Mucosa of rectum (tissue), 2 donors: Measurements from ENCODE around the gene PRKCA.

Experiments used
- H3K27ac ChIP-seq, 2 donors: one replicate each; pipeline ENCODE4 v1.7.0; 2013; ENCODE audit warnings: inconsistent platforms in 2 of 2, low read depth in 2 of 2, low read length in 2 of 2
- H3K27me3 ChIP-seq, 2 donors: one replicate each; pipeline ENCODE4 v1.7.0; 2013; ENCODE audit warnings: low read length in 2 of 2; ENCODE audit not compliant: control insufficient read depth in 2 of 2, insufficient read depth in 2 of 2
- H3K36me3 ChIP-seq, 2 donors: one replicate each; pipeline ENCODE4 v1.7.0; 2013; ENCODE audit warnings: low read length in 2 of 2; ENCODE audit not compliant: control insufficient read depth in 2 of 2, insufficient read depth in 2 of 2
- H3K4me1 ChIP-seq, 2 donors: one replicate each; pipeline ENCODE4 v1.7.0; 2013; ENCODE audit warnings: low read length in 2 of 2, mild to moderate bottlenecking in 1 of 2; ENCODE audit not compliant: control insufficient read depth in 2 of 2, insufficient read depth in 2 of 2
- H3K4me3 ChIP-seq, 2 donors: one replicate each; pipeline ENCODE4 v1.7.0; 2013; ENCODE audit warnings: low read length in 2 of 2
- H3K9ac ChIP-seq, 2 donors: one replicate each; pipeline ENCODE4 v1.7.0; 2013; ENCODE audit warnings: low read length in 2 of 2, low read depth in 1 of 2, mild to moderate bottlenecking in 1 of 2
- H3K9me3 ChIP-seq, 2 donors: one replicate each; pipeline ENCODE4 v1.7.0; 2013; ENCODE audit warnings: low read length in 2 of 2; ENCODE audit not compliant: control insufficient read depth in 2 of 2
- donor health status: healthy.
- donor health status: Normal muscosa, but diverticular disease.

PRKCA gene

DNA sequence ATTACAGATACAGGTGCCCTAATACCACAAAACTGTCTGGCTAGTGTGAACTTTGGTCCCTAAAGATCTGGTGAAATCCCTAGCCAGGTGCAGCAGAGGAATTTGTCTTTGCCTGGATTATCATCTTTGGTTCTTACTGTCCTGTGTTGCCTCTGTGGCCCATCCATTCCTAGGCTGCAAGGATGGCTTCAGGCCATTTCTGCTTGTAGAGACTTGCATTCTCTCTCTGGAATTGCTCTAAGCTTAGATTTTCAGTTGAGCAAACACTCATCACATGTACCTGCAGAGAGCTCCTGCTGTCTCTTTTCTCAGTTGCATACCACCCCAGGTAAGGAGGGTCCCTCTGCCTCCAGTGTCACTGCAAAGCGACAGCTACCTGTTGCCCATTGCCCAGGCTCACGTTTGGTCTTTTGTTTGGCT is 114.9 kb downstream of the PRKCA start:
- H3K9me3 ChIP-seq: no peaks in the 10 kb centered on the region
- no peaks in the 10 kb centered on the region for H3K36me3 ChIP-seq
- peaks cover 22 to 40% of the 10 kb centered on the region in 2 donors for H3K4me1 ChIP-seq
- H3K9ac ChIP-seq: no peak overlapping the region
- no peak overlapping the region for H3K4me3 ChIP-seq
- H3K27ac ChIP-seq: no peak overlapping the region
- H3K27me3 ChIP-seq: no peaks in the 10 kb centered on the region

DNA sequence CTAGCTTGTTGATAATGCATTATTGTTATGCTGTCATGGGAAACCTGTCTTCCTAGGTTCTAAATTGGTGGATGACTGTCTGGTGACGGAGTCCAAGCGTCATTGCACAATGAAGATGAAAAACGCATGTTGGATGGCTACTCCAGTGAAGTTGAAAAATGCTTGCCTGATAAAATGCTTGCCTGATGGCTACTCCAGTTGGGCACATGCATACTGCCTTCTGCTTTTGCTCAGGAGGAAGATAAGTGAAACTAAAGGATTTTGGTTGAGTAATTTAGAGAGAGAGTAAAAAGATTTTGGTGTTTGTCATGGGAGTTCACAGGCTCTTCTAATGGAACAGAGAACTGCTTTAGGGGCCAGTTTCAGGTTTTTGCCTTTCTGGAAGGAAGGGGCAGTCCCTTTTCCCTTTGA is 118.6 kb downstream of the PRKCA start:
- no peak overlapping the region for H3K4me3 ChIP-seq
- H3K27me3 ChIP-seq: no peaks in the 10 kb centered on the region
- peaks cover 4 to 10% of the 10 kb centered on the region in 2 donors for H3K4me1 ChIP-seq
- H3K9ac ChIP-seq: no peak overlapping the region
- no peak overlapping the region for H3K27ac ChIP-seq
- no peaks in the 10 kb centered on the region for H3K36me3 ChIP-seq
- H3K9me3 ChIP-seq: no peaks in the 10 kb centered on the region

DNA sequence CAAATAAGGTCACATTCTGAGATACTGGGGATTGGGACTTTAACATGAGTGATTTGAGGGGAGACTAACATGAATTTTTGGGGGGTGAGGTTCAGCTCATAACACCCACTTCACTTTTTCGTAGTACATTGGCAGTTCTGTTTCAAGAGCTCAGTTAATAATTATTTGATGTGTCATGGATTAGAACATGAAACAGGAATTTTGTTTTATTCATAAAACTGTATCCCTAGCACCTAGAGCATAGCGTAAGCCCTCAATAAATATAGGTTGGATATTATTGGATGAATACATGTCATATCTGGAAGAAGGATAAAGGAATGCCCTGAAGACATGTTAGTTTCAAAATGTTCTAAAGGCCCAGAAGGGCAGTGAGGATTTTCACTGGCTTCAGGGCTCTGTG is 119.8 kb downstream of the PRKCA start:
- Histone ChIP-seq H3K27me3 (no peaks in the 10 kb centered on the region), H3K4me1 (peaks cover 0 to 6% of the 10 kb centered on the region in 2 donors), H3K27ac (no peak overlapping the region)

DNA sequence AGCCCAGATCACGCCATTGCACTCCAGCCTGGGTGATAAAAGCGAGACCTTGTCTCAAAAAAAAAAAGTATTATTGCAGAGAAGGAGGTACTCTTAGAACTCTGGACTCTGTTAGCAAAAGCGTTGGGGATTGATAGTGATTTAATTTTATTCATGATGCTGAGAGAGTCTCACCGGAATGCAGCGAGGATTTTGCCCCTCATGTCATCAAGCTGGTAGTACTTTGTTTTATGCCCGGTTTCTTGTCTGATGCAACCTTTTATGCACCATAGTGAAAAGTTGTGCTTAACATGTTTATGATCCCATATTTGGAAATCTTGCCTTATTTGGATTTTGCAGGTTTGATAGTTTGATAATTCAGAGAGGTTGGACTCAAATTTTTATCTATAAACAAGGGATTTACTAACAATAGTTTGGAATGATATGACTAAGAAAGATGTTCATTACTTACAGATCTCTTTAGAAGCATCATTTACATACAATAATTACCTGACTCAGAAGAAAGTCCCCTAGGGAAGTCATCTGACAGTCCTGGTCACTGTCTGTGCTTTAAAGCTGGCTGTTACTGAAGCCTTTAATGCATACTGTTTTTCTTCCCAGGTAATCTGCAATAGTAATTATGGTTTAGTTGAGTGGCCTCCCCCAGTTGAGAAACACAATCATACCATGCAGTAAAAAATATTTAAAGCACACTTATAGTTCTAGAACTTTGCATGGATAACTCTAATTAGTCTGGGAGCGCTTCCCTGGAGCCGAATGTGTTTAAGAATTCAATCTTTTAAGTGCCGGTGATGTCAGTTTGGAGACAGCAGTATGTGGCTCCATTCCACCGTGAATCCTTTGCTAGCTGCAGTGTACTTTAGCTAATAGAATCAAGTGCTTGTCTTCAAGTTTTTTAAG is 120.9 kb downstream of the PRKCA start:
- Histone ChIP-seq H3K27me3 (no peaks in the 10 kb centered on the region), H3K9me3 (no peaks in the 10 kb centered on the region), H3K27ac (no peak overlapping the region), H3K36me3 (no peaks in the 10 kb centered on the region), H3K4me1 (peaks cover 0 to 6% of the 10 kb centered on the region in 2 donors), H3K9ac (no peak overlapping the region), H3K4me3 (no peak overlapping the region)

More for the DNA sequence above, 119.8 kb downstream of the PRKCA start:
- Histone ChIP-seq H3K9ac (no peak overlapping the region), H3K9me3 (no peaks in the 10 kb centered on the region), H3K36me3 (no peaks in the 10 kb centered on the region), H3K4me3 (no peak overlapping the region)

DNA sequence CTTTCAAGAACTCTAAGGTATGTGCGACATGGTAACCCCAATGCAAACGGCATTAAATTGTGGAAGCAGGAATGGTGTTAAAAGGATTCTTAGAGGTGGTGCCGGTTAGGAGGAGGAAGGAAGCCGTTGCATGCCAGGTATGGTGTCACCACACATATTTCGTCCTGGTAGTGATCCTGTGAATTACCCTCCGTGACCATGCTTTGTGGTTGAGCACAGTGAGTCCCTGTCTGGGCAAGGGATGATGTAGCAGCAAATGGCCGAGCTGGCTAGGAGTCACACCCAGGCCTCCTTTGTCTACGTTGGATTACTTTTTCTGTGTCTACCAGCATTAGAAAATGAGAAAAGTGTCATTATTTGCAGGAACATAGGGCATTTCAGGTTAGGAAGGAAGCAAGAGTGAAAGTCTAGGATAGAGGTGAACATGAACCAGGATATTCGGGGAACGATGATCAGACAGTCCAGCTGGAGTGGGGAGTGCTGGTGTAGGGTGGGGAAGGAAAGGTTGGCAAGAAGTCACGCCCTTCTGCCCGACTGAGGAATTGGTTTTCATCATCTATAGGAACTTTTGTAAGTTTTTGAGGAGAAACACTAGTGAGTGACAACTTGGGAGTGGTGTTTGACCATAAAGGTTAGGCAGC is 123.5 kb downstream of the PRKCA start:
- Histone ChIP-seq H3K36me3 (no peaks in the 10 kb centered on the region), H3K27ac (no peak overlapping the region), H3K27me3 (no peaks in the 10 kb centered on the region), H3K9ac (no peak overlapping the region), H3K4me1 (peaks cover 0 to 6% of the 10 kb centered on the region in 2 donors), H3K4me3 (no peak overlapping the region), H3K9me3 (no peaks in the 10 kb centered on the region)

DNA sequence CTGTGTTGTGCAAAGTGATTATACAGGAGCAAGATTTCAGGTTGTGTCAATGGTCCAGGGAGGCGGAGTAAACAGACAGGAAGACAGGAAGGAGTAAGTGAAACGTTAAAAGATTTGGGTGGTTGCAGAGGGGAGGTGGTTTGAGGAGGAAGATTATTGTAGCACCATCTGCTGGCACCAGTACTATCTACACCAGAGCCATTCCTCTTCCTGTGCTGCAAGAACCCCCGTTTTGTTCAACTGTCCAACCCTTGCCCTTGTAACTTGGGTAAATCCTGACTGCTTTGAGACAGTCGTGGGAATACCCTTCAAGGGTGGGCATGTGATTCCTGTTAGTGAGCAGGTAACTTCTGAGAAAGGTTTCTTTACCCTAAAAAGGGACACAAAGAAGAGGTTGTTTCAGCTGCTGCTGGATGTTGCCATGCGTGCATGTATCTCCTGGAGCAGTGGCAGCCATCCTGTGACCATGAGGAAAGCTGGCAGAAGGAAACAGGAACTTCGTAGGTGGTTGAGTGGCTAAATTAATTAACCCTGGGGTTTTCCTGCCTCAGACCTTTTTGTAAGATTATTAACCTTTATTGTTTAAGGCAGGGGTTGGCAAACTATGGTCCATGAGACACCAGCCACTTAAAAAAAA is 124.1 kb downstream of the PRKCA start:
- Histone ChIP-seq H3K27me3 (no peaks in the 10 kb centered on the region), H3K27ac (no peak overlapping the region), H3K4me3 (no peak overlapping the region), H3K9ac (no peak overlapping the region), H3K9me3 (no peaks in the 10 kb centered on the region), H3K4me1 (peaks cover 0 to 3% of the 10 kb centered on the region in 2 donors), H3K36me3 (no peaks in the 10 kb centered on the region)

DNA sequence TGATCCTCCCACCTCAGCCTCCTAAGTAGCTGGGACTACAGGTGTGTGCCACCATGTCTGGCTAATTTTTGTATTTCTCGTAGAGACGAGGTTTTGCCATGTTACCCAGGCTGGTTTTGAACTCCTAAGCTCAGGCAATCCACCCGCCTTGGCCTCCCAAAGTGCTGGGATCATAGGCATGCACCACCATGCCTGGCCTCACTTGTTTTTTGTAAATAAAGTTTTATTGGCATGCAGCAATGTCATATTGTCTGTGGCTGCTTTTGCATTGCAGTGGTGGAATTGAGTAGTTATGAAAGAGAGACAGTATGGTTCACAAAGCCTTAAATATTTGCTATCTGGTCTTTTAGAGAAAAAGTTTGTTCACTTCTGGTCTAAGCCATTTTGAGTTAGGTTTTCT is 124.7 kb downstream of the PRKCA start:
- H3K4me1 ChIP-seq: no peaks in the 10 kb centered on the region
- H3K9me3 ChIP-seq: no peaks in the 10 kb centered on the region

DNA sequence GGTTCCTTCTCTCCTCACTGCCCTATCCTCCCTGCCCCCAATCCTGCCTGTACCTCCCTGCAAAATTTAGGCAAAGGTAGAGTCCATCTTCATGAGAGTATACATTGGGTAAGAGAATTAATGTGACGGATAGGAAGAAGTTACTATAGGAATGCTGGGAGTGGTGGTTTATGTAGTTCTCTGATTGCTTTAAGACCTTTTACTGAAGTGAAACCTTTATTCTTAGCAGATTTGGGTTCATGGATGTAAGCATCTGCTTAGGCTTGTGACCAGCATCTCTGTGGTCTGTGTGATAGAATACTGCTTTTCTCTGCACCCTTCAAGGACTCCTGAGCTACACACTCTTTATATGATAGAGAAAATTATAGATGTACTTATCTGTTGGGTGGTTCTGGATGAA is 127.3 kb downstream of the PRKCA start:
- Histone ChIP-seq H3K4me1 (no peaks in the 10 kb centered on the region), H3K9ac (no peak overlapping the region), H3K36me3 (no peaks in the 10 kb centered on the region), H3K4me3 (no peak overlapping the region), H3K9me3 (no peaks in the 10 kb centered on the region), H3K27me3 (no peaks in the 10 kb centered on the region), H3K27ac (no peak overlapping the region)

More for the DNA sequence above, 124.7 kb downstream of the PRKCA start:
- H3K9ac ChIP-seq: no peak overlapping the region
- no peaks in the 10 kb centered on the region for H3K36me3 ChIP-seq
- no peak overlapping the region for H3K4me3 ChIP-seq
- H3K27ac ChIP-seq: no peak overlapping the region
- H3K27me3 ChIP-seq: no peaks in the 10 kb centered on the region

DNA sequence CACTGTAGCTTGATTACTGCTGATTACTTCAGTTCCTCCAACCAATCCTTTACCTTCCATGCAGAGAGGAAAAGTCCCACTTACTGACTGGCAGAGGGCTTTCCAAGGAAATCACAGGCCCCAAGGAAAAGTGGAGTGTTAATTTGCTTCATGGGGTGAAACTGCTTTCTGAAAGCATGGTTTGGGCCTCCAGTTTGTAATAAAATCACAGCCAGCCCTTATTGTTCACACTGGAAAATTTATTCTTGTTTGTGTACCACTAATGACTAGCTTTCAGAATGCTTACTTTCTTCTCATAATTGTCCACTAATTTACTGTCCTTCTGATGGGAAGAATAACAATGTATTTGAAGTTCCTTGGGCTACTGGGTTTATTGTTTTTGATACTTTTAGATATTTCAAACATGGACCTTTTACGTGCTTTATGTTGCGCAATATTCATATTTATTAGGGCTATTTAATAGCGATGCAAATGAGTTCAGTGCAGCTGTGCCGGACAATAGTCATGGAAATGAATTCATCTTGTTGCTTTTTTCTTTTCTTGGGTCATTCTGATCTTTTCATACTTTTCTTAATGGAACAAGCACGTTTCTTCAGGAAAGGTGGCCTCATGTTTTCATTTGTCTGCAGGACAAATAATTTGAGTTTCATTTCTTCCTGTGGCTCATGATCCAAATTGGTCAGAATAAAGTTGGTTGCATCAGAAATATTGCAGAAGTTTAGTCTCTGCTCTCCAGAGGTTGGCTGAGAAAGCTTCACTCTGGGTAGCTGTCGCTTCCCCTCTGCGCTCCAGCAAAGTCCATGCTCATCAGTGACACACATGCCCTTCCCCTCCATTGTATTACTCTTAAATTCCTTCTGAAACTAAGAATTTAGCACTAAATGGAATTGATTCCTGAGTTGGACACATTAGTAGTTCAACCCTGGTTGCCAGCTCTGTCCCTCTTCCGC is 128.7 kb downstream of the PRKCA start:
- no peaks in the 10 kb centered on the region for H3K9me3 ChIP-seq
- no peak overlapping the region for H3K4me3 ChIP-seq
- no peaks in the 10 kb centered on the region for H3K36me3 ChIP-seq
- H3K27me3 ChIP-seq: no peaks in the 10 kb centered on the region
- H3K4me1 ChIP-seq: no peaks in the 10 kb centered on the region
- no peak overlapping the region for H3K9ac ChIP-seq
- H3K27ac ChIP-seq: no peak overlapping the region
